ENCODE measurements around the gene CCDC158.

- TF ChIP-seq, protein P1, sequence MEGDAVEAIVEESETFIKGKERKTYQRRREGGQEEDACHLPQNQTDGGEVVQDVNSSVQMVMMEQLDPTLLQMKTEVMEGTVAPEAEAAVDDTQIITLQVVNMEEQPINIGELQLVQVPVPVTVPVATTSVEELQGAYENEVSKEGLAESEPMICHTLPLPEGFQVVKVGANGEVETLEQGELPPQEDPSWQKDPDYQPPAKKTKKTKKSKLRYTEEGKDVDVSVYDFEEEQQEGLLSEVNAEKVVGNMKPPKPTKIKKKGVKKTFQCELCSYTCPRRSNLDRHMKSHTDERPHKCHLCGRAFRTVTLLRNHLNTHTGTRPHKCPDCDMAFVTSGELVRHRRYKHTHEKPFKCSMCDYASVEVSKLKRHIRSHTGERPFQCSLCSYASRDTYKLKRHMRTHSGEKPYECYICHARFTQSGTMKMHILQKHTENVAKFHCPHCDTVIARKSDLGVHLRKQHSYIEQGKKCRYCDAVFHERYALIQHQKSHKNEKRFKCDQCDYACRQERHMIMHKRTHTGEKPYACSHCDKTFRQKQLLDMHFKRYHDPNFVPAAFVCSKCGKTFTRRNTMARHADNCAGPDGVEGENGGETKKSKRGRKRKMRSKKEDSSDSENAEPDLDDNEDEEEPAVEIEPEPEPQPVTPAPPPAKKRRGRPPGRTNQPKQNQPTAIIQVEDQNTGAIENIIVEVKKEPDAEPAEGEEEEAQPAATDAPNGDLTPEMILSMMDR (IDR thresholded peaks at IDR 0.05; ENCODE audit: extremely low read depth in 1 of 2, insufficient read depth in 1 of 2, low read depth in 1 of 2, low read length in 2 of 2), result no peak
- no peak for TF ChIP-seq POLR2A (IDR thresholded peaks at IDR 0.05; ENCODE audit: low read depth, low read length)
- no peak for TF ChIP-seq POLR2AphosphoS5 (IDR thresholded peaks at IDR 0.05; ENCODE audit: insufficient read depth, low read depth, low read length)
- TF ChIP-seq EZH2 (IDR thresholded peaks at IDR 0.05; ENCODE audit: borderline replicate concordance, low read depth, low read length, severe bottlenecking), result no peak
- no peak for TF ChIP-seq JUN (IDR thresholded peaks at IDR 0.05; ENCODE audit: borderline replicate concordance, insufficient read depth, insufficient read length, low read depth)
- TF ChIP-seq MAX (IDR thresholded peaks at IDR 0.05; ENCODE audit: insufficient read depth, insufficient read length), result no peak
- TF ChIP-seq GATA2 (IDR thresholded peaks at IDR 0.05; ENCODE audit: insufficient read depth, insufficient read length, low read depth, low read length), result no peak
- no peak for TF ChIP-seq MYC (IDR thresholded peaks at IDR 0.05; ENCODE audit: low read depth, low read length)
- no peak for TF ChIP-seq FOS (IDR thresholded peaks at IDR 0.05; ENCODE audit: borderline replicate concordance, insufficient read depth, low read length)
These were observed 140.2 kb downstream of the CCDC158 start for GRCh38 chr4:76280488-76281441.

Data from endothelial cell of umbilical vein (primary cell).